ENCODE results near the gene SLC49A4.

Gene SLC49A4

GRCh38 chr3:122929188-122930062 lies 134.6 kb downstream of the SLC49A4 start:
- TF ChIP-seq CTCF (IDR thresholded peaks at IDR 0.05; ENCODE audit: low read depth, low read length): no peak
- Histone ChIP-seq H3K4me1 (peaks cover 18% of the 10 kb centered on the region), H3K9me3 (no peaks in the 10 kb centered on the region), H3K4me3 (ENCODE audit: low read depth, low read length) (no peak overlapping the region), H3K27me3 (no peaks in the 10 kb centered on the region), H3K36me3 (no peaks in the 10 kb centered on the region)
- peak; percentile 47 for DNase-seq

GRCh38 chr3:122930063-122930997 lies 135.5 kb downstream of the SLC49A4 start:
- H3K4me1 ChIP-seq: peaks cover 18% of the 10 kb centered on the region

More at GRCh38 chr3:122930063-122930997, 135.5 kb downstream of the SLC49A4 start:
- Histone ChIP-seq H3K4me3 (ENCODE audit: low read depth, low read length) (no peak overlapping the region), H3K27me3 (no peaks in the 10 kb centered on the region), H3K9me3 (no peaks in the 10 kb centered on the region), H3K36me3 (no peaks in the 10 kb centered on the region)
- TF ChIP-seq CTCF (IDR thresholded peaks at IDR 0.05; ENCODE audit: low read depth, low read length): no peak
- DNase-seq: peak; percentile 67

All from BE2C (cell line).